GM10266 (cell line): ENCODE results near the gene CFAP97D2.

Source experiments
- DNase-seq: peaks from one replicate; pipeline ENCODE4 v3.0.0; 2012; ENCODE audit errors: extremely low spot score
- CTCF ChIP-seq: IDR thresholded peaks from 2 replicates; pipeline ENCODE4 v1.5.1; 2012; ENCODE audit warnings: mild to moderate bottlenecking, low read depth; ENCODE audit not compliant: control insufficient read depth, insufficient read depth; ENCODE audit errors: missing control alignments

Gene CFAP97D2

GRCh38 chr13:114134111-114134943 lies 44.7 kb upstream of the CFAP97D2 start:
- no peak for DNase-seq
- TF ChIP-seq CTCF: no peak

GRCh38 chr13:114134944-114135610 lies 44.0 kb upstream of the CFAP97D2 start:
- DNase-seq: no peak
- TF ChIP-seq CTCF: no peak

GRCh38 chr13:114135731-114136171 lies 43.3 kb upstream of the CFAP97D2 start:
- TF ChIP-seq CTCF: no peak
- no peak for DNase-seq

- TF ChIP-seq CTCF: no peak
- DNase-seq: no peak
Measured at GRCh38 chr13:114136576-114136975, 42.5 kb upstream of the CFAP97D2 start.

- no peak for TF ChIP-seq CTCF
- DNase-seq: no peak
Measured at GRCh38 chr13:114140131-114140905, 38.7 kb upstream of the CFAP97D2 start.

GRCh38 chr13:114140906-114141250 lies 38.2 kb upstream of the CFAP97D2 start:
- no peak for TF ChIP-seq CTCF
- no peak for DNase-seq
